IPS DF 4.7 (cell line): ENCODE results near the gene CCL15.
"Not testable (repeated sequence)": the region's sequence is repeated elsewhere in the genome, so short reads cannot be mapped to it uniquely, and the experiment has no call there.

ENCODE experiments used
- DNase-seq: peaks from one replicate; pipeline ENCODE4 v3.0.0-alpha.2; 2013; ENCODE audit warnings: low spot score; ENCODE audit errors: extremely low read depth

The CCL15 gene, protein sequence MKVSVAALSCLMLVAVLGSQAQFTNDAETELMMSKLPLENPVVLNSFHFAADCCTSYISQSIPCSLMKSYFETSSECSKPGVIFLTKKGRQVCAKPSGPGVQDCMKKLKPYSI

DNA sequence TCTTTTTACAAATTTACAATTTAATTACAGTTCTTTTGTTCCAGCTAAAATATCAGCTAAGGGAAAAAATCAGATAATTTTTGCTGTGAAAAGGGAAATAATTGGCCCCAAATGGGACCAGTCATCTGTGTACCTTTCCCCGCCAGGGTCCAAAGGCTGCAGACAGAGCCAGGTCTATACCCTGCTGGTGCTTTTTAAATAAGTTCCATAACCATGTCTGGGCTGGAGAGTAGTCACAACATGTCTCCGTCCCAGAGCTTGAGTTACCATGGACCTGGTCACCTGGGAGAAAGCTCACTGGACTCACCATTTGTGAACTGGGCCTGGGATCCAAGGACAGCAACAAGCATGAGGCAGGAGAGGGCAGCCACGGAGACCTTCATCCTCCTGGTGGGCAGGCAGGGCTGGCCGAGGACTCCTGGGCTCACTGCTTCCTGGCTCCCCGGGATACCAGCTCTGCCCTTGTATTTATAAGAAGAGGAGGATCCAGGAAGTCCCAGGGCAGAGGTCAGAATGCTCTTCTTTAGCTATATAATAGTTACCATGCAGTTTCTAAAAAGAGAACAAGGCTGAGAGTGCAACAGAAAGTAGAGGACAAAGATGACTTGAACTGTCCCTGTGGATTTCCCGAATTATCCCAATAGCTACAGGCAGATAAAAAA, at the start of gene CCL15:
Gene CCL15, minus strand, starts transcription at position 444 of the 662 bp plus-strand sequence. Its CDS starts 61 bp downstream, at position 383.
- DNase-seq, result no peak

DNA sequence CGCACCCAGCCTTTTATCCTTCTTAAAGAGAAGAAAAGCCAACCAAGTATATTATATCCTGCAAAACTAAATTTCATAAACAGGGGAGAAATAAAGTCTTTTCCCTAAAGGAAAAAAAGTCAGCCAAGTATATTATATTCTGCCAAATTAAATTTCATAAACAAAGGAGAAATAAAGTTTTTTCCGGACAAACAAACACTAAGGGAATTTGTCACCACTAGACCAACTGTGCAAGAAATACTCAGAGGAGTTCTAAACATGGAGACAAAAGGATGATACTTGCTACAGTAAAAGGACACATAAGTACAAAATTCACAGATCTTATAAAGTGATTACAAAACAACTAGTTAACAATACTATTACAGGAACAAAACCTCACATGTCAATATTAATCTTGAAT, 48.3 kb upstream of the CCL15 start:
- DNase-seq, result no peak

DNA sequence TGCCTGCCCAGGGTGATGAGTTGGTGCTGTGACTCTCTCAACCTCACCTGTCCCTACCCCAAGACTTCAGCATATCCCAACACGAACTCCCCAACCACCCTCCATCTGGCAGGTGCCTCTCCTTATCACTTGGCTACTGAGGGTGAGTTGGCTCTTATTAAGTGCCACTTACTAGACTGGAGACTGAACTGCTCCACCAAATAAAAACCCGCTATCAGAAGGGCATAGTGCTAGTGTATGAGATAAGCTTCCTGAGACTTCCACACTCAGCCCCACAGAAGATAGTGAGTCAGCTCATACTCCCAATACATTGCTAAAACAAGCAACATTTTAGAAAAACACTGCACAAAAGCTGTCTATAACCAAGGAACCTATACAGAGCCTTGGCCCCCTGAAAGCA, 46.7 kb upstream of the CCL15 start:
- no peak for DNase-seq

DNA sequence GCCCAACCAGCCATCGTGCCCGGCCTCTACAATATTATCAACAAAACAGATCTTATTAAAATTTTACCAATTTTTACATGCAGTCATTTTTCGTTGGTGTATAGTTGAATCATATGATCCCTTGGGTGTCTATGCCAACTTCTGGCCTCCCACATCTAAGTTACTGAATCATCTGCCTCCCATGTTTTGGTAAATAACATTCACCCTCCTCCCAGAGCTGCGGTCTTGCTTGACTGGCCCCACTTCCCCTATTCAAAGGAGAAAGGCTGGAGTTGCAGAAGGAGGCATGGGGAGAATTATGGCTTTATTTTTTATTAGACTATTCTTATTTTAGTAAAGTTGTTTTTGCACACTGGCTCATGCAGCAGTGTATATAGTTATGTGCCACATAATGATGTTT, 34.9 kb upstream of the CCL15 start:
- DNase-seq, result no peak

DNA sequence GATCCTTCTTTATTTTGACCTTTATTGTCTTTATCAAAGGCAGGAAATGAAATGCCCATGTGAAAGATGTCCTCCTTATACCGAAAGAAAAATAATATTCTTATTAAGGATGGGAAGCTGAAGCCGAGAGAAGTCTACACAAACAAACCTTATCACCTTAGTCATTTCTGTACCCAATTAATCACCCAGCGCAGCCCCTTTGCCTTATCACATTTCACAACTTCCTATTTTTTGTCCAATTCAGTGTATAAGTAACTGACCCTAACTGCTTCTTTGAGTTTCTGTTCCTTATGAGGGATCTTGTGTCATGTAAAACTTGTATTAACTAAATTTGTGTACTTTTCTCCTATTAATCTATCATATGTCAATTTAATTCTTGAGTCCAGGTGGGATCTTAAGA, 32.8 kb upstream of the CCL15 start:
- no peak for DNase-seq

DNA sequence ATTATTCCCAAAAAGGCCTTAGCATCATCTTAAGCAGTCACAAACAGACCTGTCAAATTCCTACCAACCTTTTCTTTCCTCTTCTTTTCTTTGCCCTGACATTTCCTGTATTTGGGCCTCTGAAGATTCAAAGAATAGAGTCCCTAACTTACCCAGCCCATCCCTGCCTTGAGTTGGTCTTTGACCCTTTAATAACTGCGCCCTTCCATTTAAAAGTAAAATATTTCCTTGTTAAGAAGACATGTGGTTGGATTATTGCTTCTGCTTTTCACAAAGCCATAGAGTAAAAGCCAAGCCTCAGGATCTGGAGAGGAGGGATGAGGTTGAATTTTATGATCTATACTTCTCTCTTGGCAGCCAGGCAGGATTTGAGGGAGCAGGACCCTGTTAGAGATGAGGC, 29.6 kb upstream of the CCL15 start:
- no peak for DNase-seq

DNA sequence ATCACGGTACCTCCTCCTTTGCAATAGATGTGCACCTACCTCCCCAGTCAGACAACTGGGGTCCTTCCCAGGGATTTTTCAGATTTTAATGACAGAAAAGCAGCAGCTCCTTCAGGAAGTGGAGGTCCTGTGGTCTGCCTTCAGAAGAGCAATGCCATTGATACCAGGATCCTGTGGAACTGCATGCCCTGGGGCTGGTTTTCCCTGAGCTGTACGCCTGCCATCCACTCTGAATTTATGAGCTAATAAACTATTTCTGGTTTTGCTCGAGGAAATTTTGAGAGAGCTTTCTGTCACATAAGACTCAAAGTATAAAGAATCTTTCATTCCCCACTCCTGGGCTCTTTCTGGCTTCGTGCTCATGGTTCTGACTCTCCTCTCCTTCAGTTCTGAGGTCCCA, 26.4 kb upstream of the CCL15 start:
- DNase-seq, result no peak

DNA sequence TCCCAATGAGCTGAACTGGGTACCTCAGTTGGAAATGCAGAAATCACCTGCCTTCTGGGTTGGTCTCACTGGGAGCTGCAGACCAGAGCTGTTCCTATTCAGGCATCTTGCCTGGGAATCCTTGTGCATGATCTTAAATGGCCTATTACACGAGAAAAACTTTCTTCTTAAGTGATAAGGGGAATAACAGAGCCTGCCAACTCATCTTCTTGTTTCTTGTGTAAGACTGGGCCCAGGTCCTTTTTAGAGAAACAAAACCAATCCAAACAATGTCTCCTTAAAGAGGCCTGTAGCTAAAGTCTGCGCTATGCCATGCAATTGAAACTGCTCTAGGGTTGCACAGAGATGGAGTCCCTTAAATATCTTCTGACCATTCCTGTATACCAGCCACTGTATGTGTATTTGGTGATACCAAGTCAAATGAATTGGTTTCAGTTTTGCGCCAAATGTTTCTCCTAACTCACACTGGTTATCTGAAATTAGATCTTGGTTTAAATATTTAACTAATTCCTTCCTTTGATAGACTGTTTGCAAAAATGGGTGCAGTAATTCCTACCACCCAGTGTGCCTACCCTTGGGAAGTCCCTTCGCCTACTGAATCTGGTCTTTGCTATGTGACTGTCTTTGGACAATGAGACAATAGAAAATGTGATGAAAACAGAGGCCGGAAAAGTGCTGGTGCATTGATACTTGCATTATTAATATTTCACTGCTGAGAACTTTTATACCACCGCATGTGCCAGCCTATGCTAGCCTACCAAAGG, 22.9 kb upstream of the CCL15 start:
- DNase-seq, result no peak

DNA sequence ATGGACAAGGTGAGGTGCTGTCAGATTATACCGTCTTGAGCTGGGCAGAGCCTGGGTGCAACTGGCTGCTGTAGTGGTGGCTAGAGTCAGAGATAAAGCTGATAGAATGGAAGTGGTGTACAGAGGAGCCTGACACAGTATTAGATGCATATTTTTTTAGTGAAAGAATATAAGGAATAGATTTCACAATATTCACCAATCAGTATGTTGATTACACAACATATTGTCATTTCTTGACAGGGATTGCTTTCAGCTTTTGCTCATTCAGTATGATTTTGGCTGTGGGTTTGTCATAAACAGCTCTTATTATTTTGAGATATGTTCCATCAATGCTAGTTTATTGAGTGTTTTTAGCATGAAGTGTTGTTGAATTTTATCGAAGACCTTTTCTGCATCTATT, 18.1 kb upstream of the CCL15 start:
- DNase-seq, result no peak

DNA sequence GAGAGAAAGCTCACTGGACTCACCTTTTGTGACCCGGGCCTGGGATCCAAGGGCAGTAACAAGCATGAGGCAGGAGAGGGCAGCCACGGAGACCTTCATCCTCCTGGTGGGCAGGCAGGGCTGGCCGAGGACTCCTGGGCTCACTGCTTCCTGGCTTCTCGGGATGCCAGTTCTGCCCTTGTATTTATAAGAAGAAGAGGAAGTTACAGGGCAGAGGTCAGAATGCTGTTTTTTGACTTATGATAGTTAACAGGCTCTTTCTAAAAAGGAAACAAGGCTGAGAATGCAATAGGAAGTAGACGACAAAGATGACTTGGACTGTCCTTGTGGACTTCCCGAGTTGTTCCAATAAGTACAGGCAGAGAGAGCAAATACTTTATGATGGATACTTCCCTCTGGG, 16.4 kb upstream of the CCL15 start, which contains the start of gene CCL23:
Gene CCL23, minus strand, starts transcription at position 174 of the 400 bp plus-strand sequence. Its CDS starts 75 bp downstream, at position 99.
- no peak for DNase-seq

DNA sequence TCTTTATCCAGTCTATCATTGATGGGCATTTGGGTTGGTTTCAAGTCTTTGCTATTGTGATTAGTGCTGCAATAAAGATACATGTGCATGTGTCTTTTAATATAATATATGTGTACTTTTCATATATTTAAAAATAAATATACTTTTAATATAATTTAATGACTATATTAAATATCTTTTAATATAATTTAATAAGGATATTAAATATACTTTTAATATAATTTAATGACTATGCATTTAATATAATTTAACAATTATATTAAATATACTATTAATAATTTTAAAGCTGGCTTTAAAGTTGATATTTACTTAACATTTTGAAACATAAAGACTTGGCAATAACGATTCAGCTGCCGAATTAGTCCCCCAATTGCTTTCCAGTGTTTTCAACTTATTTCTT, 15.2 kb upstream of the CCL15 start:
- no peak for DNase-seq

DNA sequence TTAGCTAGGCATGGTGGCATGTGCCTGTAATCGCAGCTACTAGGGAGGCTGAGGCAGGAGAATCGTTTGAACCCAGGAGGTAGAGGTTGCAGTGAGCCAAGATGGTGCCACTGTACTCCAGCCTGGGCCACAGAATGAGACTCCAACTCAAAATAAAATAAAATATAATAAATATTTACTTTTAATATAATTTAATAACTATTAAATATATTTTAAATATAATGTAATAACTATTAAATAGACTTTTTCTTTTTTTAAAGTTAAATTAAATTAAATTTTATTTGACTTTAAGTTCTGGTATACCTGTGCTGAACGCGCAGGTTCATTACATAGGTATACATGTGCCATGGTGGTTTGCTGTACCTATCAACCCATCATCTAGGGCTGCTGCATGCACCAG, 14.5 kb upstream of the CCL15 start:
- not testable (repeated sequence) for DNase-seq

DNA sequence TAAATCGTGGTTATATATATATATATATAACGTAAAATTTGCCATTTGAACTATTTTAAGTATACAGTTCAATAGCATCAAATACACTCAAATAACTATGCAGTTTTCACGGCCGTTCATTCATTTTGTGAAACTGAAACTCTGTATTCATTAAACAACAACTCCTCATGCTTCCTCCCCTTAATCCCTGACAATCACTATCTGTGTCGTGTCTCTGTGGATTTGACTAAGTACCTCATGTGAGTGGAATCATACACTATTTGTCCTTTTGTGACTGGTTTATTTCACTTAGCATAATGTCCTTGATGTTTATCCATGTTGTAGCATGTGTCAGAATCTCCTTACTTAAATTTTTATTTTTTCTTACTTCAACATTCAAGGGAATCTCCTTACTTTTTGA, 13.6 kb upstream of the CCL15 start:
- DNase-seq, result no peak

DNA sequence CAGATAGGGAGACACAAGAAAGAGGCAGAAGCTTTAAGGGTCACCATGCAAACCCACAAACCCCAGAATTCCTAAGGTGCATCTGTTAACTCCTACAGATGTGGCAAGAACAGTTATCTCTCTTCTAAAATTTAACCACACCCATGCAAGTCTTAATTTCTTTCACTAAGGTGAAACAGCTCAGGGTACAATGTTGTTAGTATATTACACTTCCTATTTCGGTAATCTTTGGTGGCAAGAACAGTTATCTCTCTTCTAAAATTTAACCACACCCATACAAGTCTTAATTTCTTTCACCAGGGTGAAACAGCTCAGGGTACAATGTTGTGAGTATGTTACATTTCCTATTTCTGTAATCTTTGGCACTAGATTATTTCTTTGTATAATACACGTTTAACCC, 9.8 kb upstream of the CCL15 start:
- DNase-seq, result no peak

DNA sequence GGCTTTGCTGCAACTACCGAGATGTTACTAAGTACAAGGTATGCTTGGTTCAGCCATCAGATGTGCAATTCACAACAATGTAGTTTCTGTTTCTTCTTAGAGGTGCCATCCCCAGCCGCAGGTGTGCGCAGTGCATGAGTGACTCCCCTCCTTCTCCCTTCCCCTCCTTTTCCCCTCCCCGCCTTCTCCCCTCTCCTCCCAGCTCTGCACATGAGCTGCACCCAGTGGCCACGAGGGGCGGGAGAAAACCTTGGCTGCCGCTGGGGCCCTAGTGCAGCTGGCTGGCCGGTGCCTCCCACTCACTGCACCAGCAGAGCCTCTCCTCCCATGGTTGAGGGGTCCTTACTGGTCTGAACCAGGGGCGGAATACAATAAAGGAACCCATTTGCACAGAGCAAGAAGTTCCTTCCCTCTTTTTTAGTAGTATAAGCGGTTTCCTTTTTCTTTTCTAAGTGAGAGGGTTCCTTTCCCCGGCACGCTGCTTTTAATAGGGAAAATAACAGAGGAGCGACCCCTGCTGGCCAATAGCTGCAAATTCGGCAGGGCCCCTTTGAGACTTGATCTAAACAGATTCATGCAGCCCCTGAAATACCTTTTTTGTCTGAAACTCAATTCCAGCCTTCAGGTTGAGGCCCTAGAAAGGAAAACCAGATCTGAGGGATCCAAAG, 7.8 kb upstream of the CCL15 start:
- no peak for DNase-seq

DNA sequence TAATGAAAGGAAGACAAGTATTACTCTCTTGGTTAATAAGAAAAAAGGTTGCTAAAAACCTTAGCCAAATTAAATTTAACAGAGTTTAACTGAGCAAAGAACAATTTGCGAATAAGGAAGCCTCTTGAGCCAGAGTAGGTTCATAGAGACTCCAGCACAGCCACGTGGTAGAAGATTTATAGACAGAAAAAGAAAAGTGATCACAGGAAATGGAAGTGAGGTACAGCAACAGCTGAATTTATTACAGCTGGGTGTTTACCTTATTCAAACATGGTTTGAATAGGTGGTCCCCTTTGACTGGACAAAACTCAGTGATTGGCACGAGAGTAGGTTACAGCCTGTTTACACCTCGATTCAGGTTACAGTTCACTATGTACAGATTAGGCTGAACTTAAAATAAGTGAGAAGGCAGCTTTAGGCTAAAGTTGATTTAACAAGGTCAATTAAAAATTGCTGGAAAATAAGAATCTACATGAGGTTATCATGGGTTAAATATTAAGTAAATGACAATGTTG, 3.3 kb upstream of the CCL15 start:
- DNase-seq, result no peak

DNA sequence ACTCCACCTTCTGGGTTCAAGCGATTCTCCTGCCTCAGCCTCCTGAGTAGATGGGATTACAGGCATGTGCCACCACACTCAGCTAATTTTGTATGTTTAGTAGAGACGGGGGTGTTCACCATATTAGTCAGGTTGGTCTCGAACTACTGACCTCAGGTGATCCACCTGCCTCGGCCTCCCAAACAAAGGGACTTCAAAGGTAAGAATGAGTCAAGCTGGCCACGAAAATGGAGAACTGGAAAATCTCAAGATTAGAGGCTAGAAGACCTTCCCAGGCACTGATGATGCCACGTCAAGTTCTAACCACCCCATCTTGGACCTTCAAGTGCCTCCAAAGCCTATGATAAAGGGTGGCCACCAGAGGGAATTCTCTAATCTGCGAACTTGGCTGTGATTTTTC, 1.3 kb upstream of the CCL15 start:
- no peak for DNase-seq

DNA sequence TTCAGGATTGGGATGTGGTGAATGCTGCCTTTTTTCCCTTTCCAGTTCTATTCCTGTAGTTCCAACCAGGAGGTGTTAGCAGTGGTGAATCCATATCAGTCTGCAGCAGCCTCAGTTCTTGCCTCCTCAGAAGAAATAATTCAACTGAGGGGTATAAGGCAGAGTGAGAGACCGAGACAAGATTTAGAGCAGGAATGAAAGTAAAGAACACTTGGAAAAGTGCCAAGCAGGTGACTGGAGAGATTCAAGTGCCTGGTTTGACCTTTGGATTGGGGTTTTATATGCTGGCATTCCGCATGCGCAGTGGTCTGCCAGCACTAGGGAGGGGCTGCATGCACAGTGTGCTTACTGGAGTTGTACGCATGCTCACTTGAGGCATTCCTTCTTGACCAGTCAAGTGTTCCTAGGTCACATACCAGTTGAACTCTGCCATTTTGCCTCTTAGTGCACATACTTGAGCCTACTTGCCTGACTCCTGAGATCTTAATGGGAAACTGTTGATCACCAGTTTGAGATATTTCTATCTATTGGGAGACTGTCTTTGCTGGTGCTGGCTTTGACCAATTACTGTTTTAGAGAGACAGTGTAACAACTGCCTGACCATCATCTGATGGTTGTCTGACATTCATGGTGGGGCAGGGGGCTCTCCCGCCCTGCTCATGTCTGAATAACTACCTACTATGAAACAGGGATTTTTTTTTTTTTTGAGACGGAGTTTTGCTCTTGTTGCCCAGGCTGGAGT, 680 bp upstream of the CCL15 start:
- no peak for DNase-seq

DNA sequence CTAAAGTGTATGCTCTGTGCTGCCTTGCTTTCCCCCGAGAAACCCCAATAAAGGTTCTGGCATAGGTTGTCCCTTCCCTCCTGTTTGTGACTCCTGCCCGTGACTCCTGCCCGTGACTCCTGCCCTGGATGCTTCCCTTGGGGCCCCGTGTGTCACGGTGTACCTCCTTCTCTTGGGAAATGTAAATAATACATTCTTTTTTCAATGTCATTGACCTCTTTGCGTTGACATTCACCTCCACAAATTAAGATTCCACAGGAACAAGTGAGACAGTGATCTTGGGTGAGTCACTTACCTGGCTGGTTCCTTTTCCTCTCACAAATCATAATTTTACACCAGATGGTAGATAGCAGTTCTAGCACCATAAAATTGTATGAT, 632 bp downstream of the CCL15 start:
- no peak for DNase-seq

DNA sequence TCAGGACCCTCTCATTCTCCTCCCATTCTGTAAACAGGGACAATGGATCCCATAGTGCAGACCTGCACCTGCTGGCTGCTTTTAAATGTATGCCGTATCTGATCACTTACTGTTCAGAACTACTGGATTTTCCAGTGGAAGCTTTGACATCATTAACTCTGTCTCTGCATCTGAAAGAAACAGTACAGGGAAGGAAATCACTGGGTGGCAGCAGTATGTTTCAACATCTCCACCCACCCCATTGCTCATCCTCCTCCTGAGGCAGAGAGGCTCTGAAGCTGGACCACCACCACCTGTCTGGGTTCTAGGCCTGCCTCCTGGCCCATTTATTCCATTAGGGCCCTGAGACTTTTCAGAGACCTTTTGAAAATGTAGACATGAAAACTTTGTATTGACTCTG, 2.6 kb downstream of the CCL15 start:
- DNase-seq, result no peak

DNA sequence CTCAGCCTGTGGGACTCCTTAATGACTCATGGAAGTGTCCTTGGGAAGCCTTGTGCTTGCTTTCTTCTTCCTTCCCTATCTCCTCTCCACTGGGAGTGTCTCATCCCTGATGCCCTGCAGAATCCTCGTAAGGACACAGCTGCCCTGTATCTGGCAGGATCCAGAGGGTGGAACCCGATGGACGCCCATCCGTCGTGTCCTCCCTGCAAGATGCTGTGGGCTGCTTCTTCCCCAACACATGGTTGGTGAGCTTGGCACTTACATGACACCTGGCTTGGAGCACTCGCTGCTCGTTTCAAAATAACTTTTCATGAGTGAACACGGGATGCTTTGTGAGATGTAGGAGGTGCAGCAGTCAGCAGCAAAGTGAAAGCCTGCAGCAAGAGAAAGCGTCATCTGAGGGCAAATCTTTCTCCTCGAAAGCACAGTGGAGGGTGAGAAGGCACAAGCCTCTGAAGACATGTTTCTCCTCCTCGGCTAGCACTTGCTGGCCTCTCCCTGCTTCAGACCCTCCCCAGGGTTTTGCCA, 3.3 kb downstream of the CCL15 start:
- DNase-seq, result no peak
